ENCODE data around the gene POPDC3.
"Not testable (repeated sequence)": the region's sequence is repeated elsewhere in the genome, so short reads cannot be mapped to it uniquely, and the experiment has no call there.

Gene POPDC3

DNA sequence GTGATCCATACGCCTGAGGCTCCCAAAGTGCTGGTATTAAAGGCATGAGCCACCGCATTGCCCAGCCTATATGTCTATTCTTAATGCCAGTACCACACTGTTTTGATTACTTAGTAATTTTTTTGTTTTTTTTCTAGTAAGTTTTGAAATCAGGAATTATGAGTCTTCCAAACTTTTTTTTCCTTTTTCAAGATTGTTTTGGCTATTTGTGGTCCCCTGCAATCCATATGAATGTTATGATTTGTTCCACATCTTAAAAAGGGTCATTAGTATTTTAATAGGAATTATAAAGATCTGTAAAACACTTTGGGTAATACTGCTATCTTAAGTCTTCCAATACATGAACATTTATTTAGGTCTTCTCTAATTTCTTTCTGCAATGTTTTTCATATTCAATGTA is 6.8 kb upstream of the POPDC3 start:
- intact Hi-C loops (cut with micrococcal nuclease) = no loop called here
- Mint-ChIP-seq H3K27me3 (peaks cover 22% of the 10 kb centered on the region), H3K9me3 (no peaks in the 10 kb centered on the region), H3K36me3 (ENCODE audit: low read depth) (no peaks in the 10 kb centered on the region), H3K4me3 (no peak overlapping the region), H3K4me1 (ENCODE audit: low read depth) (no peaks in the 10 kb centered on the region), H3K27ac (no peak overlapping the region)

GRCh38 chr6:105184921-105185320 is 5.1 kb upstream of the POPDC3 start:
- H3K36me3 Mint-ChIP-seq (ENCODE audit: low read depth) = no peaks in the 10 kb centered on the region
- H3K4me1 Mint-ChIP-seq (ENCODE audit: low read depth) = peaks cover 4% of the 10 kb centered on the region
- H3K27ac Mint-ChIP-seq = no peak overlapping the region
- H3K9me3 Mint-ChIP-seq = no peaks in the 10 kb centered on the region
- no peak overlapping the region for H3K4me3 Mint-ChIP-seq
- peaks cover 38% of the 10 kb centered on the region for H3K27me3 Mint-ChIP-seq
- intact Hi-C loops (cut with micrococcal nuclease) = no loop called here

GRCh38 chr6:105181981-105182515 is 2.2 kb upstream of the POPDC3 start:
- Mint-ChIP-seq H3K4me1 (ENCODE audit: low read depth) (peaks cover 5% of the 10 kb centered on the region), H3K36me3 (ENCODE audit: low read depth) (no peaks in the 10 kb centered on the region), H3K27me3 (peaks cover 64% of the 10 kb centered on the region), H3K27ac (no peak overlapping the region), H3K4me3 (no peak overlapping the region), H3K9me3 (no peaks in the 10 kb centered on the region)
- intact Hi-C loops (cut with micrococcal nuclease) = no loop called here

GRCh38 chr6:105178636-105179035 is 1.2 kb downstream of the POPDC3 start:
- intact Hi-C loops (cut with micrococcal nuclease) = no loop called here
- Mint-ChIP-seq H3K4me1 (ENCODE audit: low read depth) (peaks cover 5% of the 10 kb centered on the region), H3K9me3 (no peaks in the 10 kb centered on the region), H3K27me3 (peaks cover 63% of the 10 kb centered on the region), H3K36me3 (ENCODE audit: low read depth) (no peaks in the 10 kb centered on the region), H3K4me3 (no peak overlapping the region), H3K27ac (no peak overlapping the region)

GRCh38 chr6:105178110-105178509 is 1.7 kb downstream of the POPDC3 start:
- H3K4me3 Mint-ChIP-seq = no peak overlapping the region
- intact Hi-C loops (cut with micrococcal nuclease) = no loop called here
- no peak overlapping the region for H3K27ac Mint-ChIP-seq
- H3K9me3 Mint-ChIP-seq = no peaks in the 10 kb centered on the region
- H3K4me1 Mint-ChIP-seq (ENCODE audit: low read depth) = peaks cover 5% of the 10 kb centered on the region
- H3K36me3 Mint-ChIP-seq (ENCODE audit: low read depth) = no peaks in the 10 kb centered on the region
- H3K27me3 Mint-ChIP-seq = peaks cover 60% of the 10 kb centered on the region

GRCh38 chr6:105177556-105177955 is 2.3 kb downstream of the POPDC3 start:
- H3K9me3 Mint-ChIP-seq = no peaks in the 10 kb centered on the region
- H3K4me3 Mint-ChIP-seq = no peak overlapping the region
- intact Hi-C loops (cut with micrococcal nuclease) = no loop called here
- H3K36me3 Mint-ChIP-seq (ENCODE audit: low read depth) = no peaks in the 10 kb centered on the region
- H3K27ac Mint-ChIP-seq = no peak overlapping the region
- peaks cover 5% of the 10 kb centered on the region for H3K4me1 Mint-ChIP-seq (ENCODE audit: low read depth)
- H3K27me3 Mint-ChIP-seq = peaks cover 60% of the 10 kb centered on the region

GRCh38 chr6:105174512-105174911 is 5.3 kb downstream of the POPDC3 start:
- no peaks in the 10 kb centered on the region for H3K9me3 Mint-ChIP-seq
- no peak overlapping the region for H3K4me3 Mint-ChIP-seq
- no peak overlapping the region for H3K27ac Mint-ChIP-seq
- no peaks in the 10 kb centered on the region for H3K36me3 Mint-ChIP-seq (ENCODE audit: low read depth)
- H3K27me3 Mint-ChIP-seq = peaks cover 35% of the 10 kb centered on the region
- no peaks in the 10 kb centered on the region for H3K4me1 Mint-ChIP-seq (ENCODE audit: low read depth)
- intact Hi-C loops (cut with micrococcal nuclease) = no loop called here

DNA sequence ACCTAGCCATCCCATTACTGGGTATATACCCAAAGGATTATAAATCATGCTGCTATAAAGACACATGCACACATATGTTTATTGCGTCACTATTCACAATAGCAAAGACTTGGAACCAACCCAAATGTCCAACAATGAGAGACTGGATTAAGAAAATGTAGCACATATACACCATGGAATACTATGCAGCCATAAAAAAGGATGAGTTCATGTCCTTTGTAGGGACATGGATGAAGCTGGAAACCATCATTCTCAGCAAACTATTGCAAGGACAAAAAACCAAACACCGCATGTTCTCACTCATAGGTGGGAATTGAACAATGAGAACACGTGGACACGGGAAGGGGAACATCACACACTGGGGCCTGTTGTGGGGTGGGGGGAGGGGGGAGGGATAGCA is 7.3 kb downstream of the POPDC3 start:
- H3K36me3 Mint-ChIP-seq (ENCODE audit: low read depth); H3K27ac Mint-ChIP-seq; H3K9me3 Mint-ChIP-seq; intact Hi-C loops (cut with micrococcal nuclease); H3K4me3 Mint-ChIP-seq; H3K4me1 Mint-ChIP-seq (ENCODE audit: low read depth): not testable (repeated sequence)
- H3K27me3 Mint-ChIP-seq = peaks cover 15% of the 10 kb centered on the region

DNA sequence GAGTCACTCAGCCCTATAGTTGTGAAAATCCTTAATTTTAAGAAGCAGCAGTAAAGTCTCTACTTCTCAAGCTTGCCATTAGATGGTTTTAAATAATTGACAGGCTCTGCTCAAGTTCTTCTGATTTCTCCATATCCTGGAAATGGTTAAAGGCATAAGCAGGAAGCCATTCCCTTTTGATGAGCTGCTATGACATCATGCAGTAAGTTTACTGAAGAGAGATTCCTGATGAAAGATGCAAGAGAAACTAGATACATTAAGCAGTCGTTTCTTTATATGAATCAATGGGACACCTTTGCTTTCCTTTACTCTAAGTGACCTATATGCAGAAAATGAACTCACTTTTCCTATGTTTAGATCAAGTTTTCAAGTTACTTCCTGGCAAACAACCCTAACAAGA is 9.8 kb downstream of the POPDC3 start:
- intact Hi-C loops (cut with micrococcal nuclease) = no loop called here
- no peaks in the 10 kb centered on the region for H3K4me1 Mint-ChIP-seq (ENCODE audit: low read depth)
- no peaks in the 10 kb centered on the region for H3K36me3 Mint-ChIP-seq (ENCODE audit: low read depth)
- no peak overlapping the region for H3K4me3 Mint-ChIP-seq
- no peak overlapping the region for H3K27ac Mint-ChIP-seq
- peaks cover 8% of the 10 kb centered on the region for H3K27me3 Mint-ChIP-seq
- H3K9me3 Mint-ChIP-seq = no peaks in the 10 kb centered on the region

DNA sequence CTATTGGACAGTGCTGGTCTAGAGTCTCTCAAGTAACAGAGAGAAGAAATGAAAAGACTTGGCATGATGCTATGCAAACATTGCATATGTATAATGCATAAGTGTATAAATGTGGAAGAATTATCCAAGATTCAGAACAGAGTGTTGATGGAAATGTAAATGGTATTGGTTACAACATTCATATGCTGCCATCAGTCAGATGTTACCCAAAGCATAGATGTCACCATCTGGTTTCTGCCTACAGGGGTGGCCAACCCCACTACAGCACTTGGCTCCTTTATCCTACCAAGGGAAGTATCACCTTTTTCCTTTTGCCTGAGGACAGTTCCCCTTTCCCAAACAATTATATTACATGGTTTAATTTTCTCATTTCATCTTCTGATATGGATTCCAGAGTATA is 11.9 kb downstream of the POPDC3 start:
- Mint-ChIP-seq H3K27ac (no peak overlapping the region), H3K4me1 (ENCODE audit: low read depth) (no peaks in the 10 kb centered on the region), H3K9me3 (no peaks in the 10 kb centered on the region), H3K36me3 (ENCODE audit: low read depth) (no peaks in the 10 kb centered on the region), H3K4me3 (no peak overlapping the region), H3K27me3 (peaks cover 5% of the 10 kb centered on the region)
- intact Hi-C loops (cut with micrococcal nuclease) = no loop called here

DNA sequence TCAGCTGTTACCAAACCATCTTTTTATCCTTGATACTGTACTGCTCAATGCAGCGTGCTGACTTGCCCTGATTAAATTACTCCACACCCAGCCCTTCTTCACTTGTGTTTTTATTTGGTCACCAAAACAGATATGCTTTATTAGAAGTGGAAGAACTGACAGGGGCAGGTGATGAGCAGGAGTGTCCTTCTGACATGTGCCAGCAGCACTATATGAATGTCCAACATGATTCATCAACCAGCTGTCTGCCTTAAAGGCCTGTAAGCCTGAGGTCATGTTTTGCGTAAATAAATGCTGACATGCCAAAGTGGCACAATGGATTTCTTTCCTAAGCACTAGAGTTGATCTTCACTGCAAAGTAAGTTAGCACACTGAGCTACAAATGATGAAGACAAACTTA is 15.4 kb downstream of the POPDC3 start:
- Mint-ChIP-seq H3K27me3 (peaks cover 4% of the 10 kb centered on the region), H3K9me3 (no peaks in the 10 kb centered on the region), H3K36me3 (ENCODE audit: low read depth) (no peaks in the 10 kb centered on the region), H3K4me1 (ENCODE audit: low read depth) (no peaks in the 10 kb centered on the region), H3K4me3 (no peak overlapping the region), H3K27ac (no peak overlapping the region)
- intact Hi-C loops (cut with micrococcal nuclease) = no loop called here

DNA sequence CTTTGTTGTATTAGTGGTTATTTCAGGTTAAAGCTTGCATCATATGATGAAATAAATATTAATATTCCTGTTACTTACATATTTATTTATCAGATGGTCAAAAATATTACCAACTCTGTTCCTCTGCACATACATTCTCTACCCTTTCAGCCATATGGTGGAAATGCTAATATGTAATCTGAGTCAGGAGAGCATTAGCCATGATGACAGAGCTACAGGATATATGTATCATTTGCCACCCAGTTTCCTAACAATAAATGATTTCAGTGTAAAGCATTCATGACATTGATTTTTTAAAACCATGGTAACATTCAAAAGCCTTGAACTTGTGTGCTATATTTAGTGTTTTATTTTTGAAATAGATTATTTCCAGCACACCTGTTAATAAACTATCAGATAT is 16.6 kb downstream of the POPDC3 start:
- H3K27ac Mint-ChIP-seq = no peak overlapping the region
- no peak overlapping the region for H3K4me3 Mint-ChIP-seq
- no peaks in the 10 kb centered on the region for H3K9me3 Mint-ChIP-seq
- no peaks in the 10 kb centered on the region for H3K36me3 Mint-ChIP-seq (ENCODE audit: low read depth)
- intact Hi-C loops (cut with micrococcal nuclease) = no loop called here
- peaks cover 4% of the 10 kb centered on the region for H3K27me3 Mint-ChIP-seq
- no peaks in the 10 kb centered on the region for H3K4me1 Mint-ChIP-seq (ENCODE audit: low read depth)

DNA sequence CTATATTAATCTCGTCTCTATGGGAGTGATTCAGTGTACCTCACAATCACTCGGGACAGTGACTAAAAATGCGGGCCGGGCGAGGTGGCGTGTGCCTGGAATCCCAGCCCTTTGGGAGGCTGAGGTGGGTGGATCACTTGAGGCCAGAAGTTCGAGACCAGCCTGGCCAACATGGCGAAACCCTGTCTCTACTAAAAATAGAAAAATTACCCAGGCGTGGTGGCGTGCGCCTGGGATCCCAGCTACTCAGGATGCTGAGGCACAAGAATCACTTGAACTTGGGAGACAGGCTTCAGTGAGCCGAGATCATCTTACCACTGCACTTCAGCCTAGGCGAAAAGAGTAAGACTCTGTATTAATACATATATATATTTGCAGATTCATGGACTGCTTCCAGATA is 17.4 kb downstream of the POPDC3 start:
- no peaks in the 10 kb centered on the region for H3K36me3 Mint-ChIP-seq (ENCODE audit: low read depth)
- no peaks in the 10 kb centered on the region for H3K4me1 Mint-ChIP-seq (ENCODE audit: low read depth)
- H3K27ac Mint-ChIP-seq = no peak overlapping the region
- H3K27me3 Mint-ChIP-seq = peaks cover 4% of the 10 kb centered on the region
- H3K4me3 Mint-ChIP-seq = no peak overlapping the region
- intact Hi-C loops (cut with micrococcal nuclease) = no loop called here
- H3K9me3 Mint-ChIP-seq = no peaks in the 10 kb centered on the region

DNA sequence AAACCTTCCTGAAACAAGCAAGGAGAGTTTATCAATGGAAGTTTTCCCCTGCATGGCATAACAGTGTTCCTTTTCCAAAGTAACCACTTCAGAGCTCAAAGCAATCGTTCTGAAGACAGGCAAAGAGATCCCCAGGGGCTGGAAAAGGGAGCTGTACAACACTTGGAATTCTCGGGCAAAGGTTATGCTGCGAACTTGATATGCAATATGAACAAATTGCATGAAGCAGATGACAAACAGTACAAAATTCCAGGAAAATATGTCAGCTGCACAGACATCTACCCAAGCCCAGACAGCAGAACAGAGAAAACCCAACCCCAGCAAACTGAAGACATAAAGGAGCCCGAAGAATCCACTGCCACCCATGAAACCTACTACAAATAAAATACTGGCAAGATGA is 18.4 kb downstream of the POPDC3 start:
- no peaks in the 10 kb centered on the region for H3K27me3 Mint-ChIP-seq
- intact Hi-C loops (cut with micrococcal nuclease) = no loop called here
- H3K9me3 Mint-ChIP-seq = no peaks in the 10 kb centered on the region
- H3K27ac Mint-ChIP-seq = no peak overlapping the region
- H3K36me3 Mint-ChIP-seq (ENCODE audit: low read depth) = no peaks in the 10 kb centered on the region
- no peak overlapping the region for H3K4me3 Mint-ChIP-seq
- no peaks in the 10 kb centered on the region for H3K4me1 Mint-ChIP-seq (ENCODE audit: low read depth)

GRCh38 chr6:105153676-105154075 is 26.1 kb downstream of the POPDC3 start:
- Mint-ChIP-seq H3K9me3 (no peaks in the 10 kb centered on the region), H3K27me3 (no peaks in the 10 kb centered on the region), H3K4me3 (no peak overlapping the region), H3K27ac (no peak overlapping the region), H3K4me1 (ENCODE audit: low read depth) (no peaks in the 10 kb centered on the region), H3K36me3 (ENCODE audit: low read depth) (no peaks in the 10 kb centered on the region)
- intact Hi-C loops (cut with micrococcal nuclease) = no loop called here
